Measurements from ENCODE around the gene CETN3.

GRCh38 chr5:90440644-90441043 lies 31.1 kb upstream of the CETN3 start:
- TF ChIP-seq, protein P1, sequence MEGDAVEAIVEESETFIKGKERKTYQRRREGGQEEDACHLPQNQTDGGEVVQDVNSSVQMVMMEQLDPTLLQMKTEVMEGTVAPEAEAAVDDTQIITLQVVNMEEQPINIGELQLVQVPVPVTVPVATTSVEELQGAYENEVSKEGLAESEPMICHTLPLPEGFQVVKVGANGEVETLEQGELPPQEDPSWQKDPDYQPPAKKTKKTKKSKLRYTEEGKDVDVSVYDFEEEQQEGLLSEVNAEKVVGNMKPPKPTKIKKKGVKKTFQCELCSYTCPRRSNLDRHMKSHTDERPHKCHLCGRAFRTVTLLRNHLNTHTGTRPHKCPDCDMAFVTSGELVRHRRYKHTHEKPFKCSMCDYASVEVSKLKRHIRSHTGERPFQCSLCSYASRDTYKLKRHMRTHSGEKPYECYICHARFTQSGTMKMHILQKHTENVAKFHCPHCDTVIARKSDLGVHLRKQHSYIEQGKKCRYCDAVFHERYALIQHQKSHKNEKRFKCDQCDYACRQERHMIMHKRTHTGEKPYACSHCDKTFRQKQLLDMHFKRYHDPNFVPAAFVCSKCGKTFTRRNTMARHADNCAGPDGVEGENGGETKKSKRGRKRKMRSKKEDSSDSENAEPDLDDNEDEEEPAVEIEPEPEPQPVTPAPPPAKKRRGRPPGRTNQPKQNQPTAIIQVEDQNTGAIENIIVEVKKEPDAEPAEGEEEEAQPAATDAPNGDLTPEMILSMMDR (IDR thresholded peaks at IDR 0.05): no peak
- no peak for TF ChIP-seq POLR2A (IDR thresholded peaks at IDR 0.05)

All from uterus (tissue), 2 donors.